ENCODE data around the gene TMPRSS11E.
"Not testable (repeated sequence)": the region's sequence is repeated elsewhere in the genome, so short reads cannot be mapped to it uniquely, and the experiment has no call there.

TMPRSS11E gene

GRCh38 chr4:68447201-68447600 is at the start of gene TMPRSS11E:
TMPRSS11E (plus strand) TSS chr4:68447463; CDS start chr4:68447513, 50 bp downstream.
- no peak for DNase-seq (ENCODE audit: low read depth, low spot score)

- DNase-seq (ENCODE audit: low read depth, low spot score) = no peak
Measured at GRCh38 chr4:68399306-68399705, 48.0 kb upstream of the TMPRSS11E start.

- DNase-seq (ENCODE audit: low read depth, low spot score) = no peak
Measured at GRCh38 chr4:68401231-68401630, 46.0 kb upstream of the TMPRSS11E start.

GRCh38 chr4:68404153-68404552 is 43.1 kb upstream of the TMPRSS11E start:
- DNase-seq (ENCODE audit: low read depth, low spot score) = no peak

GRCh38 chr4:68405718-68406478 is 41.4 kb upstream of the TMPRSS11E start:
- not testable (repeated sequence) for DNase-seq (ENCODE audit: low read depth, low spot score)

- no peak for DNase-seq (ENCODE audit: low read depth, low spot score)
Measured at GRCh38 chr4:68406479-68406859, 40.8 kb upstream of the TMPRSS11E start.

- DNase-seq (ENCODE audit: low read depth, low spot score) = not testable (repeated sequence)
Measured at GRCh38 chr4:68407015-68407867, 40.0 kb upstream of the TMPRSS11E start.

- DNase-seq (ENCODE audit: low read depth, low spot score) = no peak
Measured at GRCh38 chr4:68407868-68408190, 39.4 kb upstream of the TMPRSS11E start.

GRCh38 chr4:68410149-68410548 is 37.1 kb upstream of the TMPRSS11E start:
- DNase-seq (ENCODE audit: low read depth, low spot score) = no peak

- DNase-seq (ENCODE audit: low read depth, low spot score) = no peak
Measured at GRCh38 chr4:68410643-68411042, 36.6 kb upstream of the TMPRSS11E start.

- DNase-seq (ENCODE audit: low read depth, low spot score) = not testable (repeated sequence)
Measured at GRCh38 chr4:68412031-68412430, 35.2 kb upstream of the TMPRSS11E start.

- no peak for DNase-seq (ENCODE audit: low read depth, low spot score)
Measured at GRCh38 chr4:68416591-68416990, 30.7 kb upstream of the TMPRSS11E start.

- DNase-seq (ENCODE audit: low read depth, low spot score) = no peak
Measured at GRCh38 chr4:68426516-68426915, 20.7 kb upstream of the TMPRSS11E start.

- DNase-seq (ENCODE audit: low read depth, low spot score) = no peak
Measured at GRCh38 chr4:68430337-68430736, 16.9 kb upstream of the TMPRSS11E start.

- DNase-seq (ENCODE audit: low read depth, low spot score) = no peak
Measured at GRCh38 chr4:68432320-68432719, 14.9 kb upstream of the TMPRSS11E start.

- no peak for DNase-seq (ENCODE audit: low read depth, low spot score)
Measured at GRCh38 chr4:68433582-68433981, 13.7 kb upstream of the TMPRSS11E start.

- no peak for DNase-seq (ENCODE audit: low read depth, low spot score)
Measured at GRCh38 chr4:68434277-68434676, 13.0 kb upstream of the TMPRSS11E start.

GRCh38 chr4:68434836-68435235 is 12.4 kb upstream of the TMPRSS11E start:
- no peak for DNase-seq (ENCODE audit: low read depth, low spot score)

GRCh38 chr4:68445111-68445510 is 2.2 kb upstream of the TMPRSS11E start:
- DNase-seq (ENCODE audit: low read depth, low spot score) = no peak

- DNase-seq (ENCODE audit: low read depth, low spot score) = no peak
Measured at GRCh38 chr4:68451246-68452211, 4.3 kb downstream of the TMPRSS11E start.

GRCh38 chr4:68460085-68460484 is 12.8 kb downstream of the TMPRSS11E start:
- no peak for DNase-seq (ENCODE audit: low read depth, low spot score)

- no peak for DNase-seq (ENCODE audit: low read depth, low spot score)
Measured at GRCh38 chr4:68461790-68462189, 14.5 kb downstream of the TMPRSS11E start.
